Iris pigment epithelial cell (primary cell): ENCODE measurements around the gene DMD.
A peak's percentile ranks its signal among the peaks of the same experiment; 100 is the strongest.
"Not testable (repeated sequence)": the region's sequence is repeated elsewhere in the genome, so short reads cannot be mapped to it uniquely, and the experiment has no call there.

Experiments
- DNase-seq: peaks from one replicate; pipeline ENCODE4 v3.0.0-alpha.2; 2011; ENCODE audit warnings: low read depth

DMD gene

DNA sequence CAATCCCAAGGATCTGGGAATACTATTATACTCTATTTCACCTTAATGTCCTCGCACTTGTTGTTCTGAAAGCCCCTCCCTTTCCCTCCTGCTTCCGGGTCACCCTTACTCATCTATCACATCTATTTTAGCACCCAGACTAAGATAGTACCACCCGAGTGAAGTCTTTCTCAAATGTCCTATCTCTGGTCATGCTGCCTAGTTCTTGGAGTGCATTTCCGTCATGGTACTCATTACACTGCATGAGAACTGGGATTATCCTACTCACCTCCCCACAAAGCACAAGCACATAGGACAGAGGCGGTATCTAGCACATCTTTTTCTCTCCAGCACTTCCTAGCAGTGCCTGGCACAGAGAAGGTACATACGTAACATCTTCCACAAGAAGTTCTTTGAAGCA, 1195.2 kb downstream of the DMD start:
- DNase-seq: no peak

DNA sequence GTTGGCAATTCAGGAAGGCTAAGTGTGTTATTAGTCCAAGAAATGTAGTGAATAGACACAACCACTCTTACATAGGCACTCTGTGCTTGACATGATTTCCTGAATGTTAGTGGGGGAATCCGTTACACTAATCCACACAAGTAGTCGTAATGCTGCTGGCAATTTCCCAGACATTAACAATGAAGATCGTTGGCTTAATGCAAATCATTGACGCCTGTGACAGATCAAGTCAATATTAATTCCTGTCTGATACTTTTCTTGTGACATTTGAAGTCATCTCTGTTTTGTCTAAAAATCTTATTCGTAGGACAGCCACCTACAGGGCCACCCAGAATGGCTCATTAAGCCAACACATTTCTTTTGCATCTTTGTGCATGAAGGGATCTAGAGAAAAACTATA, 1200.4 kb downstream of the DMD start:
- DNase-seq: no peak

DNA sequence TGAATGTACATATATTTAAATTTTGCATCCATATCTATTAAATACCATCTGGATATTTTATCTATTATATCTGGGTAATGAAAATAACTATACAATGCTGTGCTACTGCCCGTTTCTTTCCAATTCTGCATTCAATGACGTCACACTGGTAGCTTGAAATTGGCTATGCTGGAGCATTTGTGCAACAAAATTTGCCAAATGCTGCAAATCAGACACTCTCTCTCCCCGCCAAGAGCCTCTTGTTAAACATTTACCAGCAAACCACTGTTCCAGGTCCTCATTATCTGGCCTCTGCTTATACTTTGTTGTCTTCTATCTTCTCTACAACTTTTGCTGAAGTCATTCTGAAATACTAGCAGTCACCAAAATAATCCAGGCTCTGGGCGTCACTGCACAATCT, 1201.1 kb downstream of the DMD start:
- no peak for DNase-seq

DNA sequence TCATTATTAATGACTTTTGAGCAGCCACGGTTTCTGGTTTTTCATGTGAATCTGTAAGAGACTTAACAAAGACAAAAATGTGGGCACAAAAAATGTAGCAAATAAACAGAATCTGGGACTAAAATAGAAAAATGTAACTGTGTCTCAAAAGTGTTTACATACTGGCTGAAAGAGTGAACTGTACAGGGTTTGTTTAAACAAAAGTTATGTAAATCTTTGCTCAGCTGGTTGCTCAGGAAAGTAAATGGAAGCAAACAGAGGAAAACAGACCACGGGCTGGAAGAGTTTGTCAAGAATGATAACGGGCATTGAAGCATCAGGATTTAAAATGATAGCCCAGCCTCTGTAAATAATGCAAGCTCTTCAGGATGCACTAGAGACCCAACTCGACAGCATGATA, 1217.7 kb downstream of the DMD start:
- DNase-seq: no peak

DNA sequence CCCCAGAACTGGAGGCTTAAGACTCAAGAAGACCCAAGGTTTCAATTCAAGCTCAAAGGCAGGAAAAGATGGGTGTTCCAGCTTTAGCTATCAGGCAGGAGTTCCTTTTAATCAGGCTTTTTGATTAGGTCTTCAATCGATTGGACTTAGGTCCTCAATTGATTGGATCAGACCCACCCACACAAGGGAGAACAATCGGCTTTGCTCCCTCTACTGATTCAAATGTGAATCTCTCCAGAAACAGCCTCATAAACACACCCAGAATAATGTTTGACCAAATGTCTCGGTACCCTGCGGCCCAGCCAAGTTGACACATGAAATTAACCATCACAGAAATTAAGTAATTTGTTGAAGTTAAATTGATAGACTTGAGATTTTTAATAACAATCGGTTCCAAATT, 1222.4 kb downstream of the DMD start:
- no peak for DNase-seq

DNA sequence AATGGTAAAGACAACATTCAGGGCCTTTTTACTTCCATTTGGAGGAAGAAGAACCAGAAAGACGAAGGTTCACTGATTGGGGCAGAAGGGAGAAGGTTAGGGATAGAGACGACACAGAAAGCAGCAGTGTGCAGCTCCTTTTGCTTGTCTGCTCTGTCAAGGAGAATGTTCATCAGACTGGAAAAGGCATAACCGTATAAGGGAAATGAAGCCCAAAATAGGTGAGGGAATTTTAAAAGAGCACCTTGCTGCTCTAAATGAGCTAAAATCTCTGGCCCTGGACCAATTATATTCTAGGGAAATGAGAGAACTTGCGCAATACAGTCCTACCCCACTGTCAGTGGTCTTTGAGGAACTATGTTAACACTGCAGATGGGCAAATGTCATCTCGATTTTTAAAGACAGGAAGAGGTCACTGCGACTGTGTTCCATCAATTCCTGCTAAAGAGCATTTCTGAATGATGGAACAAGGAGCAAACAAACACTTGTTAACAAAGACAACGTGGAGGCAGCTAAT, 1229.7 kb downstream of the DMD start:
- DNase-seq: no peak

DNA sequence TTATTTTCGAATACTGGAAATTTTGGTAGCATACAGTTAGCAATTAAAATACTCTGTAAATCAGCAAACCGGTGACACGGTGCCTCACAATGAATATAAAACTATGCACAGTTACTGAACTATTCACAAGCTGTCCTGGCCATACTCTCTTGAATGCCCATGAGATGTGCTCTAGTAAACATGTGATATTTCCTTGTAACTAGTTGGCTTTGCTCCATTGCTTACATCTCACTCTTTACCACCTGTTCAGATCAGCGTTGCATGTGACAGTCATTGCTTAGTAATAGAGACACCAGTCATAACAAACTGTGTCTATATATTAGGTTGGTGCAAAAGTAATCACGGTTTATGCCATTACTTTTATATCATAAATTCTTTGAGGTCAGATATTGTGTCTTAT, 1241.6 kb downstream of the DMD start:
- no peak for DNase-seq

DNA sequence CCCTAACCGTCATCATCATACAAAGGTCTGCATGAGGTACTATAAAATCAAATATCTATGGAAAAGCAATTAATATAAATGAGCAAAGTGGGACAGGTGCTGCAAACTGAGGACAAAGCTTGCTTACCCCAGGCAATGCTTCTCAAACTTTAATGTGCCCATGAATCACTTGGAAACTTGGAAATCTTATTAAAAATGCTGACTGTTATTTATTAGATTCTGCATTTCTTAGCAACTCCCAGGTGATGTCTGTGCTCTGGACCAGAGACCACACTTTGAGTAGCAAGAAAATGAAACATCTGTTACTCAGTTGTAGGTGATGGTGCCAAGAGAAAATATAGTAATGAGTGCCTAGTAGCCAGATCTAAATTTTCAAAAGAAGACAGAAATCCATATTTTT, 1249.1 kb downstream of the DMD start:
- DNase-seq: no peak

DNA sequence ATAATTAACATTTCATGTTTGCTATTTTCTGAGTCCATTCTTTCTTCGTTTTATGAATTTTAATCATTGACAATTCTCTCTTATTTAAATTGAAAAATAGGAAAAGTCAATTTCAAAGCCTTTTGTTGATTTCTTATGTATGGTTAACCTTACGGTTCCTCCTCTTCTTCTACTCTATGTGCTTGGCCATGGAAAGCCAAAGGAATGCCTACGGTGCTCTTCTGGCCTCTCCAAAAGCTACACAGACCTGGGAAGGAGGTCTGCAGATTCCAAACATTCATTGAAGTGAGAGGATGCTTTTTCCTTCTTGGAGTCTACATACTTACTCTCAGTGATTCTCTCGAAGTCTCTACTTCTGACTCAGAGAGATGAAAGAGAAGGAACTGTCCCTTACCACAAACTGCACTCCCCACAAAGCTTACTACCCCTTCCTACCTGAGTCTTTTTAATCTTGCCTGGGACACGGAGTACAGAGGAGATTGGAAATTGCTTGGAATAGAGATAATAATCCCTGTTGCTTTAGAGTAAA, 1276.4 kb downstream of the DMD start:
- DNase-seq: no peak

DNA sequence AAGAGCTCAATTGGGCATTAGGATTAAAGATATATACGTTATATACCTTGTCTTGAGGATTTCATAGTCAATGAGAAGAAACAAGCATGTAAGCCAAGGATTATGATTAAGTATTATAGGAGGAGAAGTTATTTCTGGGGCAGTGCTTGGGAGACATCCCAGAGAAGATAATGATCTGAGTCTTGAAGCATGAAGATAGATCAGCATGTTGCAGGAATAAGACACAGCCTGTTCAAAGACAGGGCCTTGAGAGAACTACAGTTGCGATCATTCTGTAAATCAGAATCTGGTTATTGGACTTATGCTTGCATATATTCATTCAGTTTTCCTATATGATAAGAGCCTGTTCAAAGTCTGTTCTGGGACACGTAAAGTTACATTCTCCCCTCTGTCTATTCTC, 1277.3 kb downstream of the DMD start:
- no peak for DNase-seq

DNA sequence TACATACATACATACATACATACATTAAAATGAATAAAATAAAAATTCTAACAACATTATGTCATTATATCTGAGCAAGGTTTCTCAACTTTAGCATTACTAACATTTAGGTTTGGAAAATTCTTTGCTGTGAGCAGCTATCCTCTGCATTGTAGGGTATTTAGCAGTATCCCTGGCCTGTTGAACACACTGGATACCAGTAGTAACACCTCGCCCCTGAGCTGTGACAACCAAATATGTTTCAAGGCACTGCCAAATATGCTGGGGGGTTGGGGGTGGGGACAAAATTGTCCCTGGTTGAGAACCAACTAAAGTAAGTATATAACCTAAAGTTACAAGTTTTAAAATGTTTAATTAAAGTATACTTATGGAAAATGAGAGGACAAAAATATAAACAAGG, 1278.6 kb downstream of the DMD start:
- no peak for DNase-seq

DNA sequence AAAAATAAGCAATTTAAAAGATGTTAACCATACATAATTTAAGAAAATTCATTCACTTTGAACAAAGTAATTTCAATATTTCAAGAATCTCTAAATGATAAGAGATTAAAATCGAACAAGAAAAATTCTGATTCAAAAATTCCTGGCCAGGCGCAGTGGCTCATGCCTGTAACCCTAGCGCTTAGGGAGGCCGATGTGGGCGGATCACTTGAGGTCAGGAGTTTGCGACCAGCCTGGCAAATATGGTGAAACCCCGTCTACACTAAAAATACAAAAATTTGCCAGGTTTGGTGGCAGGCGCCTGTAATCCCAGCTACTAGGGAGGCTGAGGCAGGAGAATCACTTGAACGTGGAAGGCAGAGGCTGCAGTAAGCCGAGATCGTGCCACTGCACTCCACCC, 1279.0 kb downstream of the DMD start:
- DNase-seq: not testable (repeated sequence)

DNA sequence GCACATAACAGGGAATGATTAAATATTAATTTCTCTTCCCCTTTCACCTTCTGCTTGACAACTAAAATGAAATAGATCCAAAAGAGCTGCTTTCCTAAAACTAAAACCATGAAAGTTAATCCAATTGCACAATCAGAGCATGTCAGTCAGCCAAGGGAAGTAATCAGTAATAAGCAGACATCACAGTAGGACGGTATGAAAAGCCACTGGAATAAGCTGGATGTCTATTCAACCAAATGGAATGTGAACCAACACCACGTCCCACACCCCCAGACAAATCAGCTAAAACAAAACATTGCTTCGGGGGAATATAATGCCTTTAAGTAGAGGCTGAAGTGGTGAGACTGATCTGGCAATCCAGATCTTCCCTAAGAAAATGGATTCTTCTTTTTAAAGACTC, 1280.1 kb downstream of the DMD start:
- DNase-seq: peak; percentile 75

DNA sequence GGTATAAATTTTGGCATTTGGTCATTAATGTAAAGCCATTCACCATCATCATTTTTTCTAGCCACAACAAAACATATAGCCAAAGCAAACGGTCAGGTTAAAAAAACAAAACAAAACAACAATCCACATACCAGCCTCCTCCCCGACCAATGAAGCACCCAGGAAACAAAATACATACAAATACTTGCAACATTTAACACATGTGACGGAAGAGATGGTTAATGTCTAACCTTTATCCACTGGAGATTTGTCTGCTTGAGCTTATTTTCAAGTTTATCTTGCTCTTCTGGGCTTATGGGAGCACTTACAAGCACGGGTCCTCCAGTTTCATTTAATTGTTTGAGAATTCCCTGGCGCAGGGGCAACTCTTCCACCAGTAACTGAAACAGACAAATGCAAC, 1282.0 kb downstream of the DMD start:
- DNase-seq: no peak

DNA sequence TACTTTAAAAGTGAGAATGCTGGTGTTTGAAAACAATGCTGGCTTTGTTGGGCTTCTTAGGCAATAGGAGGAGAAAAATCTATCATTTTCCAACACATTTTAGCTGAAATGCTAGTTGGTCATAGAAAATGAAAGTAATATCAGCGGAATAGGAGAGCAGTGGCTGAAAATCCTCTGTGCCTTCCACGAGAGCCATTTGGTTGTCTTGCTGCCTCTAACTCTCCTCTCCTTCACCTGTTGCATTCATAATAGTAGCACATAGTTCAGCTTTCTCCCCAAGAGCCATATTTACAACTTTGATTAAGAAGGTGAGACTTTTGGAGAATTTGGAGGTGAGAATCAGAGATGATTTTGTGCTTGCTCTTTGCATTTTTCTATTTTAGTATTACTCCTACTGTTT, 1290.1 kb downstream of the DMD start:
- DNase-seq: no peak

DNA sequence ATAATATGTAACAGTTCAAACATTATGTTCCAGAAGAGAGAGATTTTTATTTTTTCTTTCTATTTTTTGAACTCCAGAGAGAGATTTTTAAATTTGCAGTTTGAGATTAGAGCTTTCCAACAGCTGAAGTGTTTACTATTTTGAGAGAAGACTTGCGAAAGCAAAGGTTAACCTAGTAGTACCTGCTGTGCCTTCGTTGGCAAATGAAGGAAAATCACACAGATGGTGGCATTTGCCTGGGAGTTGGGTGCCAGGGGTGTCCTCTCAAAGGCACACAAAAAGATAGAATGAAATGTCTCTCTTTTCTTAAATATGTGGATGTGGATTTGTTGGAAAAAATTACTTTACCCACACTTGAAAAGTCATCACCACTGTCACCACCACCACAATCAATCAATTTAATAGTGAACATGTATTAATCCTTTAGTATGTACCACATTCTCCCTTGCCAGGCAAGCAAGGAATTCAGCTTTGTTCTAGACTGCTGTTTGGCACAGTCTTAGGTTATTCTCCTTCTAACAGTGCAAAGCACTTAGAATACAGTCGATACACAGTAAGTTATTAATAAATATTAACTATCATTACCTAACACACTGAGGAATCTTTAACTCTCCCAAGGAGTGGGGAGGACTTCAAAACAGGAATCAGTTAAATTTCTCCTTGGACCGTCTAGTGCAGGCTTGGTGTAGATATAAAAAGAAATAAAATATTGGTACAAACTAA, 1301.3 kb downstream of the DMD start:
- DNase-seq: no peak

DNA sequence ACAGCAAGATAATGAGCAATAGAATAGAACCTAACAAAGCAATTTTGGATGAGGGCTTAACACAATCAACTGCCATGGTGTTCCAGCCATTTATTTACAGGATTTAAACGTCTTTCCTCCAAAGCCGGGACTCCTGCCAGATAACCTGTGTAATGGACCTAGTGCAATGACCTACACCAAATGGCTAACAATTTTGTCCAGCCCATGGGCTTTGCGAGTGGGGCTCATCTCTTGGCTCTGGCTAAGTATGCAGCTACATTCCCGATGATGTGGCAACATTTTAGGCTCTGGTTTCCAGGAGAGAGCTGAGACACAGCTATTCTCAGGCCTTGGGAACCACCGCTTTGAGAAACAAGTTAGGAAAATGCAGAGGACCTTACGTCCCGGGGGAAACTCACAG, 1317.2 kb downstream of the DMD start:
- DNase-seq: no peak

DNA sequence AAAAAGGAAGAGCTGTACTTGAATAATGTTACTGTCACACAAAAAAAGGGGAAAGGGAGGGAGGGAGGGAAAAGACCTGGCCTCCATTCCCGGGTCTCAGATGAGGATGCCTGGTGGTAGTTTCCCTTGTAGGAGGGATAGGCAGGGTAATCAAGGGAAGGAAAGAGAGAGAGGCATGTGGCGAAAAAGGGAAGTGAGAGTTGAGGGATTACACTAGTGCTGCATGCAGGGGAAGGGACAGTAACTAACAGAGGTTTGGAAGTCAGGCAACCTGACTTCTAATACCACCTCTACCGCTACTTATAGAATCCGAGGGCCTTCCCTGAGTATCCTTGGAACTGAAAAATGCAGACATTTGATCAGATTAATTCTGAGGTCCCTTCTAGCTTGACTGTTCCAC, 1317.8 kb downstream of the DMD start:
- DNase-seq: no peak

DNA sequence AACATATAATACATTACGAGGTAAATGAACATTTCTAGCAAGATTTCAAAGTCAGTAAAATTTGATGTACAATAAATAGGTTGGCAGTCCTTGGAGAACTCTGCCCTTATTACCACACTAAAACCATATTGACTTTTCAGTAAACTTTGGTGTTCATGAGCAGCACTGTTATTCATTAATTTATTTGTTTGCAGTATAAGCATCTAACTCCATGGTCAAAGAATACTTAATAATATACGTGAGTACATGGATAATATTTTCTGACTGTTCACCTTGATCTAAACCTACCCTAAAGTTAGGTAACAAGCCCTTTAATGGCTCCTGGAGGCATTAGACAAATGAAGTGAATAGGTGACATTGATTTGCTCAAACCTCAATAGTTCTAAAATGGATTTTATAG, 1322.3 kb downstream of the DMD start:
- no peak for DNase-seq

DNA sequence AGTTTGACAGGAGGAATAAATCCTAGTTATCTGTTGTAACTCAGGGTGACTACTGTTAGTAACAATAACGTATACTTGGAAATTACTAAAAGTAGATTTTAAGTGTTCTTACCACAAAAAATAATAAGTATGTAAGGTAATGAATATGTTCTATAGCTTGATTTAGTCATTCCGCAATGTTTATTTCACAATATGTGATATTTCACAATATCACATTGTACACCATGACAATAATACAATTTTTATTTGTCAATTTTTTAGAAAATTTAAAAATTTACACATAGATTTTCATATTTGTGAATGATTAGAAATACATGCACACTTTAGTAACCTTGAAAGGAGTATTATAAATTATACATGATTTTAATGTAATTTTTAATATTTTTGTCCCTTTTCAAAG, 1326.8 kb downstream of the DMD start:
- DNase-seq: no peak

DNA sequence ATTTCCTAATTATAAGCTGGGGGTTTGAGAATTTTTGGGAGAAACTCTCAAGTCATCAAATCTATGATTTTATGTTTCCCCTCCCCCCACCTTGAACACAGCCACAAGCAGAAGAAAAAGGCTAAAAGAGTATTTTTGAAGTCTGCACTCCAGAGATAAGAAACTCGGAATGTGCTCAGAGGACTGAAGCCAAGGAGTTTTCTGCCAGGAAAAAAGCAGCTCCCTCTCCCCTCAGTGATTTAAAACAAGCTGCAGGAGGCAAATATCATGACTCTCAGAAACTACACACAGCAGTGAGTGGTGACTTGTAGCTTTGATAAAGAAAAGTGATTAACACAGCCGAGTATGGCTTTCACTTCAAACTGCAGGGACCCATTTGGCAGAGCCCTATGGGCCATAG, 1339.3 kb downstream of the DMD start:
- peak; percentile 5 for DNase-seq

DNA sequence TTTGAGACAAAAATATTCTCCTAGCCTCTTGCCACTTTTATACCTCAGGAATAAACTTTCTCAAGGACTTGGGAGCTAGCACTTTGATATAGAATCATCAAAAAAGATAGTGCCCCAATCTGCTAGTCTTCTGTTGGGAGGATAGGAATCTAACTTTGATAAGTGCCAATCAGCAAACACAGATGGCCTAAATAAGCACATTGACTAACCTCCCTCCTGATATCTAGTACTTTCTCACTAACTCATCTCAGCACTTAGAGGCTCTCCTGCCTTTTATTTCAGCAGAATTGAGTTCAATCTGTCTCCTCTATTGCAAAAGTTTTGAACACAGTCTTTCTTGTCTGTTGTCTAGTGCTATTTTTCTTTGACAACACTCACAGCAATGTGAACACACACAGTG, 1341.1 kb downstream of the DMD start:
- DNase-seq: no peak

DNA sequence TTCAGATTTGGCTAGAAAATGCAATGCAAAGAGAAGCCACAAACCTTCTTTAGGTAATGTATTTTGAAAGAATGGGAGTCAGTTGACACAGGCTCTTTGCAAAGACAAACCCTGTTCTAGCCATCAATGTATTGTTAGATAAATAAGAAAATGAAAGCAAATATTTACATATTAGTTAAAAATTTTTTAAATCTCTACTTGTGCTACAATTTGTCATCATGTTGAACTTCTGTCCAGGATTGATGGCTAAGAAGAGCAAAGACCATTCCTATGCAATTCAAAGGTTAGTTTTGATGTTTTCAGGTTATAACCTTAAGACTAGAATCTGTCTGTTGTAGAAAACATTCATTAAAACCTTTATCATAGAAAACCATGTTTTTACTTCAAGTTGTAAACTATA, 1350.7 kb downstream of the DMD start:
- DNase-seq: no peak

DNA sequence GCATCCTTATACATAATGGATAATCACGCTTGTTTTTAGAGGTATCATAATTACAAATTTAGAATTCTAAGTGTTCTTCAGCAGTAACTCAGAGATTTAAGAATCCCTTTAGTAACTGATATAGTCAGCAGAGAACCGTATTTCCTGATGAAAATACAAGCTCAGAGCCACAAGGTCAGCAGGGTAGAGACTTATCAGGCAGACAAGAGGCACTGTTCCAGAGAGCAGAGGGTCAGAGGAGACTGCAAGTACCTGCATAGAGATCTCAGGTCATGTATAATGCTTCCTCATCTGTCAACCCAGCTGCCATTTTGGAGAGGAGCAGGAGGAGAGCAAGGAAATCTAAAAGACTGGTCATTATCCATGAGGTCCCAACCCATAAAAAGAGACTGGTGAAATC, 1352.4 kb downstream of the DMD start:
- no peak for DNase-seq
